PC-9 (cell line): ENCODE results near the gene SLC23A1.

Experiments
- EZH2 ChIP-seq: fragments of 200-600 bp; sonication (generic); IDR thresholded peaks from 2 replicates; pipeline ENCODE4 v1.8.0; 2017; ENCODE audit warnings: antibody characterized with exemption, low read depth
- TF ChIP-seq, protein P1 (sequence below): fragments of 200-600 bp; sonication (generic); conservative IDR thresholded peaks from 2 replicates; pipeline ENCODE4 v1.6.1; 2017; ENCODE audit warnings: mixed run types, antibody characterized with exemption, mild to moderate bottlenecking, moderate library complexity

GRCh38 chr5:139413153-139413552 lies 30.1 kb upstream of the SLC23A1 start:
- TF ChIP-seq, protein P1, sequence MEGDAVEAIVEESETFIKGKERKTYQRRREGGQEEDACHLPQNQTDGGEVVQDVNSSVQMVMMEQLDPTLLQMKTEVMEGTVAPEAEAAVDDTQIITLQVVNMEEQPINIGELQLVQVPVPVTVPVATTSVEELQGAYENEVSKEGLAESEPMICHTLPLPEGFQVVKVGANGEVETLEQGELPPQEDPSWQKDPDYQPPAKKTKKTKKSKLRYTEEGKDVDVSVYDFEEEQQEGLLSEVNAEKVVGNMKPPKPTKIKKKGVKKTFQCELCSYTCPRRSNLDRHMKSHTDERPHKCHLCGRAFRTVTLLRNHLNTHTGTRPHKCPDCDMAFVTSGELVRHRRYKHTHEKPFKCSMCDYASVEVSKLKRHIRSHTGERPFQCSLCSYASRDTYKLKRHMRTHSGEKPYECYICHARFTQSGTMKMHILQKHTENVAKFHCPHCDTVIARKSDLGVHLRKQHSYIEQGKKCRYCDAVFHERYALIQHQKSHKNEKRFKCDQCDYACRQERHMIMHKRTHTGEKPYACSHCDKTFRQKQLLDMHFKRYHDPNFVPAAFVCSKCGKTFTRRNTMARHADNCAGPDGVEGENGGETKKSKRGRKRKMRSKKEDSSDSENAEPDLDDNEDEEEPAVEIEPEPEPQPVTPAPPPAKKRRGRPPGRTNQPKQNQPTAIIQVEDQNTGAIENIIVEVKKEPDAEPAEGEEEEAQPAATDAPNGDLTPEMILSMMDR = no peak
- no peak for TF ChIP-seq EZH2
